H1 (cell line): ENCODE measurements around the gene ZFAND4. TPM values are rescaled to one million over a fixed set of nuclear protein-coding genes. Genes with fewer than 3 reads are reported as not detected.

ENCODE experiments used
- ATF2 ChIP-seq: IDR thresholded peaks from 2 replicates; pipeline ENCODE4 v1.6.1; 2012; ENCODE audit warnings: low read length, inconsistent platforms
- polyA plus RNA-seq, 7 experiments: library from polyadenylated mRNA; depleted of rRNA in 3 of 7; stranded (reverse) in 5 of 7; unstranded in 2 of 7; fragments of >200 nt in 5 of 7; fragments of 200-250 nt in 2 of 7; gene quantifications; 1 replicate in 5 of 7; 2 replicates in 1 of 7; 4 replicates in 1 of 7; pipeline versions ENCODE4 v1.2.1 to v1.2.3, GENCODE V29; 2011 to 2013; ENCODE audit warnings: missing spikeins in 2 of 7, mixed read lengths in 2 of 7
- total RNA-seq: library from RNA; stranded (reverse); fragmentation: NEBNext Ultra II Directional; extraction: Animal tissue kit (Norgen Biotek cat#: 25700); gene quantifications from 2 replicates; pipeline ENCODE4 v1.2.1, GENCODE V29; 2021

The ZFAND4 gene
- total and polyA plus RNA-seq, 2 of the 8 experiments (the other 6 are each of a cell fraction or from before 2014, with no cell fraction given) = 2.8 to 17.8 TPM

- TF ChIP-seq ATF2 = no peak
- TF ChIP-seq, all 59 proteins: peak for 0
Observed at GRCh38 chr10:45589009-45589408, 83.6 kb downstream of the ZFAND4 start (continued).
